Umbilical cord (tissue), 2 donors: Measurements from ENCODE around the gene MEX3B. TPM values are rescaled to one million over a fixed set of nuclear protein-coding genes. Genes with fewer than 3 reads are reported as not detected.
A peak's percentile ranks its signal among the peaks of the same experiment; 100 is the strongest.

Source experiments
- DNase-seq: peaks from one replicate; pipeline ENCODE4 v3.0.0-alpha.2; 2015; ENCODE audit warnings: low spot score
- total RNA-seq: library from RNA; depleted of rRNA; stranded (reverse); fragments of >200 nt; gene quantifications from one replicate; pipeline ENCODE4 v1.2.3, GENCODE V29; 2014; ENCODE audit warnings: low replicate concordance; ENCODE audit not compliant: insufficient read depth

MEX3B gene
- 16.4 TPM for total RNA-seq

GRCh38 chr15:82045892-82046665, at the start of gene MEX3B:
MEX3B (minus strand) TSS chr15:82046018; CDS start chr15:82045705, 313 bp downstream.
- peak; percentile 99 for DNase-seq

GRCh38 chr15:82093774-82094211, 48.0 kb upstream of the MEX3B start:
- no peak for DNase-seq

- DNase-seq, result no peak
Observed at GRCh38 chr15:82093325-82093724, 47.5 kb upstream of the MEX3B start.

- DNase-seq, result no peak
Observed at GRCh38 chr15:82091636-82092140, 45.9 kb upstream of the MEX3B start.

- DNase-seq, result no peak
Observed at GRCh38 chr15:82086243-82086995, 40.6 kb upstream of the MEX3B start.

- DNase-seq, result peak; percentile 10
Observed at GRCh38 chr15:82081914-82082762, 36.3 kb upstream of the MEX3B start.

- DNase-seq, result no peak
Observed at GRCh38 chr15:82080774-82081173, 35.0 kb upstream of the MEX3B start.

- DNase-seq, result no peak
Observed at GRCh38 chr15:82079736-82080135, 33.9 kb upstream of the MEX3B start.

- DNase-seq, result no peak
Observed at GRCh38 chr15:82074610-82075009, 28.8 kb upstream of the MEX3B start.

GRCh38 chr15:82072926-82073537, 27.2 kb upstream of the MEX3B start:
- no peak for DNase-seq

GRCh38 chr15:82066455-82066854, 20.6 kb upstream of the MEX3B start:
- DNase-seq, result no peak

- DNase-seq, result no peak
Observed at GRCh38 chr15:82064824-82065223, 19.0 kb upstream of the MEX3B start.

- DNase-seq, result no peak
Observed at GRCh38 chr15:82062479-82063454, 16.9 kb upstream of the MEX3B start.

GRCh38 chr15:82060817-82061216, 15.0 kb upstream of the MEX3B start:
- no peak for DNase-seq

GRCh38 chr15:82058517-82059204, 12.8 kb upstream of the MEX3B start:
- no peak for DNase-seq

GRCh38 chr15:82058026-82058425, 12.2 kb upstream of the MEX3B start:
- DNase-seq, result no peak

- DNase-seq, result no peak
Observed at GRCh38 chr15:82056958-82057823, 11.4 kb upstream of the MEX3B start.

GRCh38 chr15:82052751-82053150, 6.9 kb upstream of the MEX3B start:
- DNase-seq, result no peak
